Adrenal gland (tissue), 12 donors: ENCODE data around the gene WDR49. TPM values are rescaled to one million over a fixed set of nuclear protein-coding genes. Genes with fewer than 3 reads are reported as not detected.

Source experiments
- DNase-seq, 7 donors: peaks; one replicate each; pipeline ENCODE4 v3.0.0-alpha.2; 2019 to 2020
- H3K27ac ChIP-seq, 5 donors: fragments of 200-600 bp; sonication (generic) in 4 of 5; 1 replicate in 3 of 5; 2 replicates in 2 of 5; pipeline versions ENCODE4 v1.5.1 to v1.8.0; 2016 to 2020; ENCODE audit warnings: mild to moderate bottlenecking in 1 of 5
- H3K27me3 ChIP-seq: fragments of 200-600 bp; 2 replicates; pipeline ENCODE4 v1.8.0; 2021
- H3K36me3 ChIP-seq, 2 donors: fragments of 200-600 bp; replicated peaks in 1 of 2; 1 replicate in 1 of 2; 2 replicates in 1 of 2; pipeline versions ENCODE4 v1.5.1 to v1.8.0; 2018 to 2022
- H3K4me1 ChIP-seq, 2 donors: fragments of 200-600 bp; replicated peaks in 1 of 2; 1 replicate in 1 of 2; 2 replicates in 1 of 2; pipeline versions ENCODE4 v1.5.1 to v1.8.0; 2018 to 2021
- H3K4me3 ChIP-seq, 4 donors: fragments of 200-600 bp; sonication (generic) in 3 of 4; one replicate each; pipeline ENCODE4 v1.5.1; 2016 to 2018
- H3K9me3 ChIP-seq, 3 donors: fragments of 200-600 bp; sonication (generic) in 1 of 3; replicated peaks in 1 of 3; 1 replicate in 2 of 3; 2 replicates in 1 of 3; pipeline versions ENCODE4 v1.5.1 to v1.8.0; 2016 to 2021
- POLR2A ChIP-seq, 2 donors: fragments of 450-650 bp; IDR thresholded peaks; one replicate each; pipeline ENCODE4 v1.6.1; 2017; ENCODE audit warnings: antibody characterized with exemption in 2 of 2, mild to moderate bottlenecking in 2 of 2, moderate library complexity in 1 of 2
- WGBS, 4 donors: extraction: QIAGEN DNeasy Blood & Tissue Kit in 2 of 4; methylation state at CpG; one replicate each; pipeline versions ENCODE4 v1.1.5 to v1.1.7; 2013 to 2017; 5-methylcytosine and 5-hydroxymethylcytosine counted together
- intact Hi-C, 2 donors: fragments of 100-400 bp; cut with DNase I; formaldehyde crosslinking; loops; one replicate each; pipeline versions ENCODE4 v1.14.1 to v1.15.0; 2022 to 2023
- polyA plus RNA-seq, 3 donors: library from polyadenylated mRNA; stranded (reverse); fragments of 200-250 nt in 2 of 3; fragments of 350-450 nt in 1 of 3; fragmentation: Illumina TruSeq in 1 of 3; extraction: RNeasy Lipid Tissue Mini Kit (QIAGEN cat#74804) in 1 of 3; gene quantifications; one replicate each; pipeline ENCODE4 v1.2.3, GENCODE V29; 2013 to 2014
- total RNA-seq, 9 donors: library from RNA; depleted of rRNA in 4 of 9; stranded (reverse); fragments of >200 nt in 4 of 9; fragments of 120-200 nt in 1 of 9; fragmentation: NEBNext Ultra II Directional in 1 of 9; extraction: Animal tissue kit (Norgen Biotek cat#: 25700) in 1 of 9; gene quantifications; one replicate each; pipeline versions ENCODE4 v1.1.0 to v1.2.4, GENCODE V29; 2013 to 2023
- TF ChIP-seq, protein P1 (sequence below), 6 experiments: fragments of 450-650 bp in 4 of 6; fragments of 200-600 bp in 2 of 6; sonication (generic) in 1 of 6; IDR thresholded peaks; 1 replicate in 5 of 6; 2 replicates in 1 of 6; pipeline versions ENCODE4 v1.5.1 to v1.8.0; 2016 to 2021; ENCODE audit warnings: antibody characterized with exemption in 6 of 6, mild to moderate bottlenecking in 2 of 6, moderate library complexity in 1 of 6
- donor health status: healthy with polysubstance abuse.
- donor health status: Bipolar disorder and iron deficiency.
- donor health status: DM: yes; HTN: yes; CAD: no.
- donor health status: DM: no; HTN: no; CAD: no.
- donor health status: DM: no; HTN: no; CAD: no.
- donor health status: DM: yes; HTN: yes; CAD: no.

Gene WDR49
- total and polyA plus RNA-seq, 12 donors: 0.07 to 1.3 (median 0.34) TPM; not detected in 5

DNA sequence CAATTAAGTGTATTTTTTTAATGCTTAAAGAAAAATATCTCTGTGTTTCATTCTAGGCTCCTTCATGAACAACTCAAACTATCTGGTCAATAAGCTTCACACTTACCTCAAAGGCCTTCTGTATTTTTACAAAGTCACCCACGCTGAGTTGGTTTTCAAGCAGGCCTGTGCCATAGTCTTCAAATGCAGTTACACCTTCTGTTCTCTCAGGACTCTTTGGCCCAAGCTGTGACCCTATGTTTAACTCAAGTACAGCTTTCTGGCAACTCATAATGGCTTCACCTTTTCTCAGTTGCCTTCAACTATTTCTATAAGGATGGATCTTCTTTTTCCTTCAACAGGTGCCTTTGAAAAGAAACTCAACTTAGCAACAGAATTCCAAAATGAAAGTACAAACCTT is 587 bp downstream of the WDR49 start:
- DNase-seq: no peak
- no peaks in the 10 kb centered on the region for H3K27me3 ChIP-seq
- H3K36me3 ChIP-seq: no peaks in the 10 kb centered on the region
- no peaks in the 10 kb centered on the region for H3K4me1 ChIP-seq
- 68 to 79% (median 71%) methylated on average over 1 of the region's 1 CpG for WGBS, 4 donors
- TF ChIP-seq POLR2A (IDR thresholded peaks at IDR 0.05): no peak
- TF ChIP-seq, protein P1, sequence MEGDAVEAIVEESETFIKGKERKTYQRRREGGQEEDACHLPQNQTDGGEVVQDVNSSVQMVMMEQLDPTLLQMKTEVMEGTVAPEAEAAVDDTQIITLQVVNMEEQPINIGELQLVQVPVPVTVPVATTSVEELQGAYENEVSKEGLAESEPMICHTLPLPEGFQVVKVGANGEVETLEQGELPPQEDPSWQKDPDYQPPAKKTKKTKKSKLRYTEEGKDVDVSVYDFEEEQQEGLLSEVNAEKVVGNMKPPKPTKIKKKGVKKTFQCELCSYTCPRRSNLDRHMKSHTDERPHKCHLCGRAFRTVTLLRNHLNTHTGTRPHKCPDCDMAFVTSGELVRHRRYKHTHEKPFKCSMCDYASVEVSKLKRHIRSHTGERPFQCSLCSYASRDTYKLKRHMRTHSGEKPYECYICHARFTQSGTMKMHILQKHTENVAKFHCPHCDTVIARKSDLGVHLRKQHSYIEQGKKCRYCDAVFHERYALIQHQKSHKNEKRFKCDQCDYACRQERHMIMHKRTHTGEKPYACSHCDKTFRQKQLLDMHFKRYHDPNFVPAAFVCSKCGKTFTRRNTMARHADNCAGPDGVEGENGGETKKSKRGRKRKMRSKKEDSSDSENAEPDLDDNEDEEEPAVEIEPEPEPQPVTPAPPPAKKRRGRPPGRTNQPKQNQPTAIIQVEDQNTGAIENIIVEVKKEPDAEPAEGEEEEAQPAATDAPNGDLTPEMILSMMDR (IDR thresholded peaks at IDR 0.05): no peak
- H3K27ac ChIP-seq: no peak overlapping the region
- no peaks in the 10 kb centered on the region for H3K9me3 ChIP-seq
- intact Hi-C loops: no loop called here
- H3K4me3 ChIP-seq: no peak overlapping the region

DNA sequence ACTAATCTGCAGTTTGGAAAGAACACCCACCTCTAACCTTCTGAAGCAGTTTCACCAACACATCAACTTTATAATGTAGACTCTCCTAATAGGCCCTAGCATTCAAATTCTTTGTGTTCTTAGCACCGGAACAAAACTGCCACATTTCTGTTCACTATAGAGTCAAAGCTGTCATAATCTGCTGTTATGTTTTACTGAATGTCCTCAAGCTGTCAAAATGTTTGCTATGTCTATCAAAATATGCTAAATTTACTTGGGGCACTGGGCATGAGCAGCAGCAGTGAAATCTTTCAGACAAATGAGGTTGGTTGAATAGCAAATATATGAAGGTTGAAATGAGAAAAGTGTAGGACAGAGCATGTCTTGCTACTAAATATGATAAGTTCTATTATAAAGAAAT is 1.9 kb downstream of the WDR49 start:
- 82 to 96% (median 86%) methylated on average over 1 of the region's 1 CpG for WGBS, 4 donors
- Histone ChIP-seq H3K27ac (no peak overlapping the region), H3K27me3 (no peaks in the 10 kb centered on the region), H3K9me3 (no peaks in the 10 kb centered on the region), H3K4me3 (no peak overlapping the region), H3K4me1 (no peaks in the 10 kb centered on the region), H3K36me3 (no peaks in the 10 kb centered on the region)
- intact Hi-C loops: no loop called here
- TF ChIP-seq, protein P1 (IDR thresholded peaks at IDR 0.05): no peak
- no peak for TF ChIP-seq POLR2A (IDR thresholded peaks at IDR 0.05)
- no peak for DNase-seq

DNA sequence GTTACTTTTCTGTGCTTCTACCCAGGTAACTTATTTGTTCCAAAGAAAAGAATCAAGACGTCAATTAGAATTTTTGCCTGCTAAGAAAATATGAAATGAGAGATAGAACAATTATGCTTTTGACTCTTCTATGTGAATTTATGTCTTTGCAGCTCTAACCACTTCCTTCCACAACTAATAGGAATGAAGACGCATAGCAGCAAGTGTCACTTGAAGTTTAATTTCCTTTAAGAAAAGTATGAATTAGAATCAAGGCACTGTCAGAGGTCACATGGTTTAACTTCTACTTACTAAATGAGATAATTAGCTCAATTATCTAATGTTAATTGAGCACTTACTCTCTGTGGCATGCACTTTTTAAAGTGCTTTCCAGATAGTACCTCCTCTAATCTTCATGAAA is 3.3 kb downstream of the WDR49 start:
- WGBS, 4 donors: 50 to 77% (median 55%) methylated on average over 2 of the region's 2 CpGs
- Histone ChIP-seq H3K27me3 (no peaks in the 10 kb centered on the region), H3K36me3 (no peaks in the 10 kb centered on the region), H3K4me1 (no peaks in the 10 kb centered on the region), H3K9me3 (no peaks in the 10 kb centered on the region), H3K27ac (no peak overlapping the region), H3K4me3 (no peak overlapping the region)
- DNase-seq: no peak
- TF ChIP-seq POLR2A (IDR thresholded peaks at IDR 0.05): no peak
- TF ChIP-seq, protein P1 (IDR thresholded peaks at IDR 0.05): no peak
- intact Hi-C loops: no loop called here

DNA sequence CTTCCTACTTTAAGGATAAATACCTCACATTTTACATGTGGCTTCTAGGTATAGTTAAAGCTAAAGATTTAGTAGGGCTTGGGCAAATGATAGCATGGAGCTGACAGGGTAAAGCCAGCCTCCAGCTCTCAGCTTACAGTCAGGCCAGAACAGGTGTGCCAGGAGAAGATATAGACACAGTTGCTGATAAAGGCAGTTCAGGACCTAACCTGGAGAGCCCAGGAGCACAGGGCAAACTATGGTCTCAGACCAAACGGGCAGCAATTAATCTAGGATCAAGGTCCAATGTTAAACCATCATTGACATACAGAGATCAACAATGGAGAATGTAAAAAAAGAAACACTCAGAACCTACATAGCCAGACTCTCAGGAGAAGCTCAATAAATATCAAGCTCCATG is 4.0 kb downstream of the WDR49 start:
- 46 to 75% (median 62%) methylated on average over 1 of the region's 1 CpG for WGBS, 4 donors
- Histone ChIP-seq H3K4me3 (no peak overlapping the region), H3K36me3 (no peaks in the 10 kb centered on the region), H3K9me3 (no peaks in the 10 kb centered on the region), H3K27me3 (no peaks in the 10 kb centered on the region), H3K4me1 (no peaks in the 10 kb centered on the region), H3K27ac (no peak overlapping the region)
- DNase-seq: no peak
- intact Hi-C loops: no loop called here
- TF ChIP-seq, protein P1 (IDR thresholded peaks at IDR 0.05): no peak
- no peak for TF ChIP-seq POLR2A (IDR thresholded peaks at IDR 0.05)
